ENCODE measurements around the gene ZNF280D. TPM values are rescaled to one million over a fixed set of nuclear protein-coding genes. Genes with fewer than 3 reads are reported as not detected.

The ZNF280D gene
- total and polyA plus RNA-seq, 2 experiments from 2014 or later, result 8.0 to 24.6 TPM

- Histone ChIP-seq H3F3A (ENCODE audit: insufficient read depth) (no peaks in the 10 kb centered on the region), H3K9ac (no peak overlapping the region), H4K20me1 (ENCODE audit: insufficient read depth) (no peaks in the 10 kb centered on the region), H3K36me3 (ENCODE audit: low read depth) (peaks cover 46% of the 10 kb centered on the region), H3K4me2 (ENCODE audit: unreplicated experiment) (no peak overlapping the region), H3K79me2 (ENCODE audit: insufficient read depth) (no peaks in the 10 kb centered on the region), H3K4me1 (ENCODE audit: insufficient read depth) (no peaks in the 10 kb centered on the region), H3K27me3 (replicated peaks; ENCODE audit: insufficient read depth) (no peaks in the 10 kb centered on the region), H3K9me3 (ENCODE audit: low read depth) (no peaks in the 10 kb centered on the region), H3K9me2 (ENCODE audit: insufficient read depth) (no peaks in the 10 kb centered on the region), H3K4me3 (no peak overlapping the region), H2AFZ (no peak overlapping the region), H3K27ac (no peak overlapping the region)
- TF ChIP-seq EZH2 (IDR thresholded peaks at IDR 0.05; ENCODE audit: insufficient read depth, poor library complexity, severe bottlenecking) (no peak), EZH2phosphoT487 (IDR thresholded peaks at IDR 0.05; ENCODE audit: insufficient read depth, low read depth) (no peak)
- no peak for DNase-seq
- in situ Hi-C loops (cut with MboI), result no loop called here
Measured at GRCh38 chr15:56660943-56661342, 72.4 kb downstream of the ZNF280D start.

GRCh38 chr15:56659197-56659596 is 74.1 kb downstream of the ZNF280D start:
- TF ChIP-seq EZH2 (IDR thresholded peaks at IDR 0.05; ENCODE audit: insufficient read depth, poor library complexity, severe bottlenecking) (no peak), EZH2phosphoT487 (IDR thresholded peaks at IDR 0.05; ENCODE audit: insufficient read depth, low read depth) (no peak)

GRCh38 chr15:56654624-56655023 is 78.7 kb downstream of the ZNF280D start:
- TF ChIP-seq EZH2phosphoT487 (IDR thresholded peaks at IDR 0.05; ENCODE audit: insufficient read depth, low read depth) (no peak), EZH2 (IDR thresholded peaks at IDR 0.05; ENCODE audit: insufficient read depth, poor library complexity, severe bottlenecking) (no peak)
- no peaks in the 10 kb centered on the region for H3K9me2 ChIP-seq (ENCODE audit: insufficient read depth)
- H3K36me3 ChIP-seq (ENCODE audit: low read depth), result peaks cover 29% of the 10 kb centered on the region
- no peaks in the 10 kb centered on the region for H3K79me2 ChIP-seq (ENCODE audit: insufficient read depth)
- in situ Hi-C loops (cut with MboI), result no loop called here
- H3K27me3 ChIP-seq (replicated peaks; ENCODE audit: insufficient read depth), result no peaks in the 10 kb centered on the region
- no peaks in the 10 kb centered on the region for H3F3A ChIP-seq (ENCODE audit: insufficient read depth)
- H2AFZ ChIP-seq, result no peak overlapping the region
- H3K9ac ChIP-seq, result no peak overlapping the region
- H3K27ac ChIP-seq, result no peak overlapping the region
- DNase-seq, result peak; percentile 3
- H3K4me1 ChIP-seq (ENCODE audit: insufficient read depth), result no peaks in the 10 kb centered on the region
- no peaks in the 10 kb centered on the region for H4K20me1 ChIP-seq (ENCODE audit: insufficient read depth)
- H3K4me2 ChIP-seq (ENCODE audit: unreplicated experiment), result no peak overlapping the region
- WGBS, 2 experiments (ENCODE audit: low coverage in 1 of 2, low lambda C conversion rate in 2 of 2, missing lambda C conversion rate in 2 of 2), result 97% methylated on average over 3 of the region's 3 CpGs
- H3K9me3 ChIP-seq (ENCODE audit: low read depth), result no peaks in the 10 kb centered on the region
- no peak overlapping the region for H3K4me3 ChIP-seq

More at GRCh38 chr15:56659197-56659596, 74.1 kb downstream of the ZNF280D start:
- Histone ChIP-seq H3F3A (ENCODE audit: insufficient read depth) (no peaks in the 10 kb centered on the region), H3K9me2 (ENCODE audit: insufficient read depth) (no peaks in the 10 kb centered on the region), H3K4me3 (no peak overlapping the region), H3K36me3 (ENCODE audit: low read depth) (peaks cover 35% of the 10 kb centered on the region), H2AFZ (no peak overlapping the region), H3K79me2 (ENCODE audit: insufficient read depth) (no peaks in the 10 kb centered on the region), H3K9me3 (ENCODE audit: low read depth) (no peaks in the 10 kb centered on the region), H3K27ac (no peak overlapping the region), H3K27me3 (replicated peaks; ENCODE audit: insufficient read depth) (no peaks in the 10 kb centered on the region), H3K9ac (no peak overlapping the region), H3K4me2 (ENCODE audit: unreplicated experiment) (no peak overlapping the region), H4K20me1 (ENCODE audit: insufficient read depth) (no peaks in the 10 kb centered on the region), H3K4me1 (ENCODE audit: insufficient read depth) (no peaks in the 10 kb centered on the region)
- 96 to 99% methylated on average over 2 of the region's 2 CpGs for WGBS, 2 experiments (ENCODE audit: low coverage in 1 of 2, low lambda C conversion rate in 2 of 2, missing lambda C conversion rate in 2 of 2)
- no peak for DNase-seq
- in situ Hi-C loops (cut with MboI), result no loop called here

- Histone ChIP-seq H3K4me3 (no peak overlapping the region), H3K9me3 (ENCODE audit: low read depth) (no peaks in the 10 kb centered on the region), H4K20me1 (ENCODE audit: insufficient read depth) (no peaks in the 10 kb centered on the region), H2AFZ (no peak overlapping the region), H3K4me2 (ENCODE audit: unreplicated experiment) (no peak overlapping the region), H3K4me1 (ENCODE audit: insufficient read depth) (no peaks in the 10 kb centered on the region), H3K27ac (no peak overlapping the region), H3K27me3 (replicated peaks; ENCODE audit: insufficient read depth) (no peaks in the 10 kb centered on the region), H3K36me3 (ENCODE audit: low read depth) (peaks cover 31% of the 10 kb centered on the region), H3F3A (ENCODE audit: insufficient read depth) (no peaks in the 10 kb centered on the region), H3K9me2 (ENCODE audit: insufficient read depth) (no peaks in the 10 kb centered on the region), H3K9ac (no peak overlapping the region), H3K79me2 (ENCODE audit: insufficient read depth) (no peaks in the 10 kb centered on the region)
- in situ Hi-C loops (cut with MboI), result no loop called here
- TF ChIP-seq EZH2 (IDR thresholded peaks at IDR 0.05; ENCODE audit: insufficient read depth, poor library complexity, severe bottlenecking) (no peak), EZH2phosphoT487 (IDR thresholded peaks at IDR 0.05; ENCODE audit: insufficient read depth, low read depth) (no peak)
- 78 to 82% methylated on average over 1 of the region's 1 CpG for WGBS, 2 experiments (ENCODE audit: low coverage in 1 of 2, low lambda C conversion rate in 2 of 2, missing lambda C conversion rate in 2 of 2)
- DNase-seq, result no peak
Measured at GRCh38 chr15:56654216-56654615, 79.1 kb downstream of the ZNF280D start.

DNA sequence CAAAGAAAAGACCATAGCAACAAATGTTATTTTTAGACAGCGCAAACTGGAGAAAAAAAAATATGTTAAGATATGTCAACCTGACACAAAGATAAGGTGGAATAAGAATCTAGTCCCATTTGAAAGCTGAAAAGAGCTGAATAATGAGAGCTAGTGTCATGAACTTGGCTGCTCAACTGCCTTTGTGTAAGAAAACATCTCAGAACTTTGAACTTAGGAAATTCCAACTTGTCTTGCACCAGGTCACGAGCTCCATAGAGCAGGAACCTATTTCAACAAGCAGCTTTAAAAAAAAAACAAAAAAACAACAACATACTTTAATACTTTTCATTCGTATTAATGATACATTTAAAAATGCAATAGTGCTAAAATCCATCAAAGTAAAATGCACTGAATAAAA is 79.5 kb downstream of the ZNF280D start:
- H2AFZ ChIP-seq, result no peak overlapping the region
- no peak overlapping the region for H3K27ac ChIP-seq
- 86 to 87% methylated on average over 3 of the region's 3 CpGs for WGBS, 2 experiments (ENCODE audit: low coverage in 1 of 2, low lambda C conversion rate in 2 of 2, missing lambda C conversion rate in 2 of 2)
- no peaks in the 10 kb centered on the region for H3K4me1 ChIP-seq (ENCODE audit: insufficient read depth)
- in situ Hi-C loops (cut with MboI), result no loop called here
- DNase-seq, result no peak
- H3F3A ChIP-seq (ENCODE audit: insufficient read depth), result no peaks in the 10 kb centered on the region
- H3K27me3 ChIP-seq (replicated peaks; ENCODE audit: insufficient read depth), result no peaks in the 10 kb centered on the region
- H3K9ac ChIP-seq, result no peak overlapping the region
- TF ChIP-seq EZH2 (IDR thresholded peaks at IDR 0.05; ENCODE audit: insufficient read depth, poor library complexity, severe bottlenecking) (no peak), EZH2phosphoT487 (IDR thresholded peaks at IDR 0.05; ENCODE audit: insufficient read depth, low read depth) (no peak)
- no peak overlapping the region for H3K4me3 ChIP-seq
- no peaks in the 10 kb centered on the region for H3K79me2 ChIP-seq (ENCODE audit: insufficient read depth)
- H3K36me3 ChIP-seq (ENCODE audit: low read depth), result peaks cover 34% of the 10 kb centered on the region
- H3K4me2 ChIP-seq (ENCODE audit: unreplicated experiment), result no peak overlapping the region
- H3K9me2 ChIP-seq (ENCODE audit: insufficient read depth), result no peaks in the 10 kb centered on the region
- no peaks in the 10 kb centered on the region for H3K9me3 ChIP-seq (ENCODE audit: low read depth)
- no peaks in the 10 kb centered on the region for H4K20me1 ChIP-seq (ENCODE audit: insufficient read depth)

All from GM23248 (cell line).